ENCODE measurements around the gene CYP2E1. TPM values are rescaled to one million over a fixed set of nuclear protein-coding genes. Genes with fewer than 3 reads are reported as not detected.
A peak's percentile ranks its signal among the peaks of the same experiment; 100 is the strongest.

The CYP2E1 gene
- total and polyA plus RNA-seq, 2 donors (not counting 1 experiment from before 2014, with no cell fraction given), result 1.1 to 1.3 TPM

- peaks cover 0 to 35% (median 0%) of the 10 kb centered on the region in 3 donors for H3K9me3 ChIP-seq (ENCODE audit: control extremely low read depth in 1 of 3, control insufficient read depth in 2 of 3, insufficient read depth in 1 of 3, low read length in 2 of 3)
- peaks cover 8 to 24% of the 10 kb centered on the region in 2 donors for H3K4me1 ChIP-seq (ENCODE audit: control insufficient read depth in 2 of 2, insufficient read depth in 2 of 2, low read length in 2 of 2)
- H3K27me3 Mint-ChIP-seq, result peaks cover 51% of the 10 kb centered on the region
- H3K4me1 Mint-ChIP-seq, result peaks cover 13% of the 10 kb centered on the region
- no peak for TF ChIP-seq CTCF (IDR thresholded peaks at IDR 0.05)
- TF ChIP-seq EZH2 (IDR thresholded peaks at IDR 0.05; ENCODE audit: borderline replicate concordance, insufficient read depth, low read depth, low read length, poor library complexity, severe bottlenecking), result no peak
- H3K27ac Mint-ChIP-seq, result no peak overlapping the region
- DNase-seq, result no peak
- H3K9ac ChIP-seq (ENCODE audit: low read length), result peak overlapping the region; percentile 11
- no peak overlapping the region for H3K4me3 Mint-ChIP-seq
- ChIA-PET CTCF (no interaction called here), POLR2A (no interaction called here)
- H4K20me1 ChIP-seq (ENCODE audit: control insufficient read depth, insufficient read depth, low read length, poor library complexity, severe bottlenecking), result no peaks in the 10 kb centered on the region
- no peak overlapping the region for H3K4me3 ChIP-seq (ENCODE audit: control extremely low read depth in 1 of 5, extremely low read depth in 1 of 5, insufficient read depth in 1 of 5, low read depth in 2 of 5, low read length in 4 of 5)
- no peaks in the 10 kb centered on the region for H3K36me3 ChIP-seq (replicated peaks in 1 of 2; ENCODE audit: control extremely low read depth in 1 of 2, control insufficient read depth in 1 of 2, extremely low read depth in 1 of 2, insufficient read depth in 2 of 2, low read length in 1 of 2)
- no peaks in the 10 kb centered on the region for H3K79me2 ChIP-seq (ENCODE audit: control insufficient read depth, insufficient read depth, low read length)
- no peak for ATAC-seq (ENCODE audit: low read depth)
- peak overlapping the region; percentile 36 for H3K4me2 ChIP-seq (replicated peaks; ENCODE audit: low read depth, low read length, poor library complexity, severe bottlenecking)
- H2AFZ ChIP-seq (ENCODE audit: insufficient read depth, low read depth, low read length, poor library complexity, severe bottlenecking), result no peak overlapping the region
- no peak overlapping the region for H3K27ac ChIP-seq (ENCODE audit: low read length in 2 of 2)
- no peaks in the 10 kb centered on the region for H3K9me3 Mint-ChIP-seq (ENCODE audit: insufficient read depth)
- intact Hi-C loops (cut with micrococcal nuclease), result loop anchor here (10.0 kb wide), 1 partner anchor 95 kb away; no protein-coding TSS in a partner anchor
- H3K27me3 ChIP-seq (replicated peaks in 1 of 4; ENCODE audit: control extremely low read depth in 1 of 4, control insufficient read depth in 3 of 4, insufficient read depth in 4 of 4, low read length in 3 of 4), result peaks cover 0 to 69% (median 17%) of the 10 kb centered on the region in 4 experiments
- 7% methylated on average over 18 of the region's 26 CpGs for WGBS (ENCODE audit: insufficient coverage)
These were observed 2.4 kb downstream of the CYP2E1 start for GRCh38 chr10:133529576-133529946.

GRCh38 chr10:133530506-133530905 is 3.3 kb downstream of the CYP2E1 start:
- H2AFZ ChIP-seq (ENCODE audit: insufficient read depth, low read depth, low read length, poor library complexity, severe bottlenecking), result no peak overlapping the region
- H4K20me1 ChIP-seq (ENCODE audit: control insufficient read depth, insufficient read depth, low read length, poor library complexity, severe bottlenecking), result no peaks in the 10 kb centered on the region
- no peaks in the 10 kb centered on the region for H3K79me2 ChIP-seq (ENCODE audit: control insufficient read depth, insufficient read depth, low read length)
- peaks cover 52% of the 10 kb centered on the region for H3K27me3 Mint-ChIP-seq
- H3K4me1 Mint-ChIP-seq, result peaks cover 13% of the 10 kb centered on the region
- DNase-seq, result no peak
- TF ChIP-seq CTCF (IDR thresholded peaks at IDR 0.05) (no peak), EZH2 (IDR thresholded peaks at IDR 0.05; ENCODE audit: borderline replicate concordance, insufficient read depth, low read depth, low read length, poor library complexity, severe bottlenecking) (no peak)
- no peak overlapping the region for H3K4me2 ChIP-seq (replicated peaks; ENCODE audit: low read depth, low read length, poor library complexity, severe bottlenecking)
- no peaks in the 10 kb centered on the region for H3K36me3 ChIP-seq (replicated peaks in 1 of 2; ENCODE audit: control extremely low read depth in 1 of 2, control insufficient read depth in 1 of 2, extremely low read depth in 1 of 2, insufficient read depth in 2 of 2, low read length in 1 of 2)
- H3K4me3 ChIP-seq (ENCODE audit: control extremely low read depth in 1 of 5, extremely low read depth in 1 of 5, insufficient read depth in 1 of 5, low read depth in 2 of 5, low read length in 4 of 5), result no peak overlapping the region
- CTCF ChIA-PET, result interaction anchor here (0.6 kb wide), 1 partner anchor 712 kb away, joined by 3 read pairs; no protein-coding TSS in a partner anchor
- H3K27ac Mint-ChIP-seq, result no peak overlapping the region
- H3K4me3 Mint-ChIP-seq, result no peak overlapping the region
- H3K4me1 ChIP-seq (ENCODE audit: control insufficient read depth in 2 of 2, insufficient read depth in 2 of 2, low read length in 2 of 2), result peaks cover 8 to 24% of the 10 kb centered on the region in 2 donors
- no peak overlapping the region for H3K27ac ChIP-seq (ENCODE audit: low read length in 2 of 2)
- H3K9me3 ChIP-seq (ENCODE audit: control extremely low read depth in 1 of 3, control insufficient read depth in 2 of 3, insufficient read depth in 1 of 3, low read length in 2 of 3), result peaks cover 0 to 28% (median 0%) of the 10 kb centered on the region in 3 donors
- intact Hi-C loops (cut with micrococcal nuclease), result no loop called here
- H3K27me3 ChIP-seq (replicated peaks in 1 of 4; ENCODE audit: control extremely low read depth in 1 of 4, control insufficient read depth in 3 of 4, insufficient read depth in 4 of 4, low read length in 3 of 4), result peaks cover 0 to 68% (median 17%) of the 10 kb centered on the region in 4 experiments
- no peaks in the 10 kb centered on the region for H3K9me3 Mint-ChIP-seq (ENCODE audit: insufficient read depth)
- no peak overlapping the region for H3K9ac ChIP-seq (ENCODE audit: low read length)
- 24% methylated on average over 9 of the region's 9 CpGs for WGBS (ENCODE audit: insufficient coverage)
- POLR2A ChIA-PET, result no interaction called here
- no peak for ATAC-seq (ENCODE audit: low read depth)
